Measurements from ENCODE around the gene FNDC3B. TPM values are rescaled to one million over a fixed set of nuclear protein-coding genes. Genes with fewer than 3 reads are reported as not detected.

The FNDC3B gene
- total and polyA plus RNA-seq, 4 donors = 23.3 to 74.2 (median 32.9) TPM

GRCh38 chr3:172282850-172283249, 243.5 kb downstream of the FNDC3B start:
- Histone ChIP-seq H3K4me3 (ENCODE audit: low read depth in 1 of 3, low read length in 3 of 3) (no peak overlapping the region), H3K9me3 (ENCODE audit: control insufficient read depth in 4 of 4, low read length in 3 of 4) (no peaks in the 10 kb centered on the region), H3K27ac (ENCODE audit: low read depth in 1 of 2, low read length in 2 of 2) (no peak overlapping the region), H3K27me3 (ENCODE audit: control insufficient read depth in 4 of 4, insufficient read depth in 4 of 4, low read length in 3 of 4) (no peaks in the 10 kb centered on the region), H3K4me1 (ENCODE audit: control insufficient read depth in 4 of 4, insufficient read depth in 4 of 4, low read length in 3 of 4) (peaks cover 3 to 34% (median 8%) of the 10 kb centered on the region in 4 donors), H3K36me3 (ENCODE audit: control insufficient read depth in 4 of 4, insufficient read depth in 3 of 4, low read depth in 1 of 4, low read length in 3 of 4) (peaks cover 0 to 9% (median 5%) of the 10 kb centered on the region in 4 donors), H3K9ac (ENCODE audit: low read depth in 1 of 2, low read length in 2 of 2) (no peak overlapping the region)
- WGBS = 81% methylated on average over 3 of the region's 3 CpGs
- DNase-seq (ENCODE audit: low spot score) = no peak
- TF ChIP-seq RXRA (IDR thresholded peaks at IDR 0.05) = no peak

- Histone ChIP-seq H3K9ac (ENCODE audit: low read depth in 1 of 2, low read length in 2 of 2) (no peak overlapping the region), H3K4me3 (ENCODE audit: low read depth in 1 of 3, low read length in 3 of 3) (no peak overlapping the region), H3K27ac (ENCODE audit: low read depth in 1 of 2, low read length in 2 of 2) (peak overlapping the region in 1 of 2 donors; percentile 3), H3K36me3 (ENCODE audit: control insufficient read depth in 4 of 4, insufficient read depth in 3 of 4, low read depth in 1 of 4, low read length in 3 of 4) (peaks cover 0 to 15% (median 10%) of the 10 kb centered on the region in 4 donors), H3K4me1 (ENCODE audit: control insufficient read depth in 4 of 4, insufficient read depth in 4 of 4, low read length in 3 of 4) (peaks cover 3 to 37% (median 8%) of the 10 kb centered on the region in 4 donors), H3K27me3 (ENCODE audit: control insufficient read depth in 4 of 4, insufficient read depth in 4 of 4, low read length in 3 of 4) (no peaks in the 10 kb centered on the region), H3K9me3 (ENCODE audit: control insufficient read depth in 4 of 4, low read length in 3 of 4) (no peaks in the 10 kb centered on the region)
- peak; percentile 48 for TF ChIP-seq SP1 (IDR thresholded peaks at IDR 0.05)
- peak in 1 of 2 donors; percentile 33 for TF ChIP-seq RAD21 (IDR thresholded peaks at IDR 0.05)
- peak; percentile 21 for TF ChIP-seq MAX (IDR thresholded peaks at IDR 0.05)
- TF ChIP-seq CTCF (IDR thresholded peaks at IDR 0.05; ENCODE audit: low read depth, low read length, missing input control) = no peak
- TF ChIP-seq NR2F2 (IDR thresholded peaks at IDR 0.05) = no peak
- no peak for TF ChIP-seq EGR1 (IDR thresholded peaks at IDR 0.05; ENCODE audit: low read depth in 2 of 2)
- TF ChIP-seq RXRA (IDR thresholded peaks at IDR 0.05) = peak; percentile 73 to 89
- no peak for TF ChIP-seq JUND (IDR thresholded peaks at IDR 0.05)
- peak; percentile 57 to 69 for TF ChIP-seq HNF4A (conservative IDR thresholded peaks at IDR 0.05)
- DNase-seq (ENCODE audit: low spot score) = no peak
- 30% methylated on average over 5 of the region's 5 CpGs for WGBS
Observed at GRCh38 chr3:172283841-172284357, 244.5 kb downstream of the FNDC3B start.

- H3K27me3 ChIP-seq (ENCODE audit: control insufficient read depth in 4 of 4, insufficient read depth in 4 of 4, low read length in 3 of 4) = no peaks in the 10 kb centered on the region
- WGBS = 97% methylated on average over 4 of the region's 4 CpGs
- no peak overlapping the region for H3K4me3 ChIP-seq (ENCODE audit: low read depth in 1 of 3, low read length in 3 of 3)
- no peaks in the 10 kb centered on the region for H3K9me3 ChIP-seq (ENCODE audit: control insufficient read depth in 4 of 4, low read length in 3 of 4)
- no peak for DNase-seq (ENCODE audit: low spot score)
- H3K36me3 ChIP-seq (ENCODE audit: control insufficient read depth in 4 of 4, insufficient read depth in 3 of 4, low read depth in 1 of 4, low read length in 3 of 4) = peaks cover 4 to 24% (median 11%) of the 10 kb centered on the region in 4 donors
- no peak overlapping the region for H3K27ac ChIP-seq (ENCODE audit: low read depth in 1 of 2, low read length in 2 of 2)
- no peak overlapping the region for H3K9ac ChIP-seq (ENCODE audit: low read depth in 1 of 2, low read length in 2 of 2)
- peaks cover 3 to 33% (median 9%) of the 10 kb centered on the region in 4 donors for H3K4me1 ChIP-seq (ENCODE audit: control insufficient read depth in 4 of 4, insufficient read depth in 4 of 4, low read length in 3 of 4)
- TF ChIP-seq FOXA1 (IDR thresholded peaks at IDR 0.05) (no peak), HNF4A (conservative IDR thresholded peaks at IDR 0.05) (no peak)
Observed at GRCh38 chr3:172285844-172286243, 246.5 kb downstream of the FNDC3B start.

GRCh38 chr3:172286548-172287148, 247.3 kb downstream of the FNDC3B start:
- Histone ChIP-seq H3K4me3 (ENCODE audit: low read depth in 1 of 3, low read length in 3 of 3) (no peak overlapping the region), H3K4me1 (ENCODE audit: control insufficient read depth in 4 of 4, insufficient read depth in 4 of 4, low read length in 3 of 4) (peaks cover 3 to 33% (median 9%) of the 10 kb centered on the region in 4 donors), H3K36me3 (ENCODE audit: control insufficient read depth in 4 of 4, insufficient read depth in 3 of 4, low read depth in 1 of 4, low read length in 3 of 4) (peaks cover 4 to 24% (median 12%) of the 10 kb centered on the region in 4 donors), H3K9ac (ENCODE audit: low read depth in 1 of 2, low read length in 2 of 2) (no peak overlapping the region), H3K9me3 (ENCODE audit: control insufficient read depth in 4 of 4, low read length in 3 of 4) (no peaks in the 10 kb centered on the region), H3K27me3 (ENCODE audit: control insufficient read depth in 4 of 4, insufficient read depth in 4 of 4, low read length in 3 of 4) (no peaks in the 10 kb centered on the region), H3K27ac (ENCODE audit: low read depth in 1 of 2, low read length in 2 of 2) (no peak overlapping the region)
- 89% methylated on average over 3 of the region's 3 CpGs for WGBS
- no peak for TF ChIP-seq RXRA (IDR thresholded peaks at IDR 0.05)
- no peak for TF ChIP-seq FOXA2 (IDR thresholded peaks at IDR 0.05)
- TF ChIP-seq MAX (IDR thresholded peaks at IDR 0.05) = no peak
- no peak for DNase-seq (ENCODE audit: low spot score)

All from liver (tissue), 9 donors.